Pancreas (tissue), 10 donors: ENCODE results near the gene HLA-DMA. TPM values are rescaled to one million over a fixed set of nuclear protein-coding genes. Genes with fewer than 3 reads are reported as not detected.

Experiments
- ATAC-seq, 4 donors: fragments of 200-7000 bp; cut with Tn5 transposase; one replicate each; pipeline versions ENCODE4 v1.8.0 to v1.9.1; 2020; ENCODE audit warnings: mild to moderate bottlenecking in 4 of 4, moderate library complexity in 4 of 4
- DNase-seq, 6 donors: peaks; one replicate each; pipeline ENCODE4 v3.0.0-alpha.2; 2020
- FAIRE-seq: peaks from 2 replicates; lab custom pipeline; 2012; peaks lifted over from hg19 to GRCh38; lab: Jason Lieb, UNC
- H3K27ac ChIP-seq, 4 donors: fragments of 200-600 bp; sonication (generic); 1 replicate in 3 of 4; 2 replicates in 1 of 4; pipeline versions ENCODE4 v1.5.0 to v1.8.0; 2020
- H3K27me3 ChIP-seq, 4 donors: fragments of 200-600 bp; one replicate each; pipeline ENCODE4 v1.8.0; 2021
- H3K36me3 ChIP-seq, 3 donors: fragments of 200-600 bp; sonication (generic) in 1 of 3; one replicate each; pipeline versions ENCODE4 v1.5.0 to v1.8.0; 2020 to 2021
- H3K4me1 ChIP-seq, 3 donors: fragments of 200-600 bp; one replicate each; pipeline ENCODE4 v1.8.0; 2021
- H3K4me3 ChIP-seq, 4 donors: fragments of 200-600 bp; sonication (generic) in 2 of 4; one replicate each; pipeline versions ENCODE4 v1.5.0 to v1.8.0; 2020 to 2021
- H3K9me3 ChIP-seq, 4 donors: fragments of 200-600 bp; one replicate each; pipeline ENCODE4 v1.8.0; 2021
- CTCF ChIP-seq, 4 donors: fragments of 200-600 bp; sonication (generic) in 3 of 4; IDR thresholded peaks; one replicate each; pipeline versions ENCODE4 v1.5.0 to v1.8.0; 2021; ENCODE audit warnings: antibody characterized with exemption in 4 of 4
- WGBS, 2 donors: extraction: QIAGEN DNeasy Blood & Tissue Kit; methylation state at CpG; one replicate each; pipeline ENCODE4 v1.1.7; 2013; 5-methylcytosine and 5-hydroxymethylcytosine counted together
- intact Hi-C, 3 donors: fragments of 100-400 bp; cut with DNase I; formaldehyde crosslinking; loops; one replicate each; pipeline versions ENCODE4 v1.11.1 to v1.14.2; 2022
- polyA plus RNA-seq, 2 donors: library from polyadenylated mRNA; stranded (reverse); fragments of 200-250 nt; gene quantifications; one replicate each; pipeline ENCODE4 v1.2.3, GENCODE V29; 2013
- total RNA-seq, 6 donors: library from RNA; stranded (reverse); fragmentation: NEBNext Ultra II Directional in 4 of 6; extraction: Animal tissue kit (Norgen Biotek cat#: 25700) in 4 of 6; gene quantifications; one replicate each; pipeline versions ENCODE4 v1.2.1 to v1.2.4, GENCODE V29; 2021 to 2023
- donor health status: healthy with polysubstance abuse.
- donor health status: DM: no; HTN: no; CAD: no; lungs with moderate emphysema.
- donor health status: DM: no; HTN: no; CAD: no.
- donor health status: control.
- donor health status: control.
- donor health status: Bipolar disorder and iron deficiency.
- donor health status: DM: yes; HTN: yes; CAD: no.
- donor health status: DM: no; HTN: no; CAD: no.
- donor health status: DM: no; HTN: no; CAD: no.
- donor health status: DM: yes; HTN: yes; CAD: no.

HLA-DMA gene
- total and polyA plus RNA-seq, 8 donors: 6.8 to 72.9 (median 23.0) TPM

GRCh38 chr6:32950449-32950848, 2.4 kb downstream of the HLA-DMA start:
- no peak for ATAC-seq

DNA sequence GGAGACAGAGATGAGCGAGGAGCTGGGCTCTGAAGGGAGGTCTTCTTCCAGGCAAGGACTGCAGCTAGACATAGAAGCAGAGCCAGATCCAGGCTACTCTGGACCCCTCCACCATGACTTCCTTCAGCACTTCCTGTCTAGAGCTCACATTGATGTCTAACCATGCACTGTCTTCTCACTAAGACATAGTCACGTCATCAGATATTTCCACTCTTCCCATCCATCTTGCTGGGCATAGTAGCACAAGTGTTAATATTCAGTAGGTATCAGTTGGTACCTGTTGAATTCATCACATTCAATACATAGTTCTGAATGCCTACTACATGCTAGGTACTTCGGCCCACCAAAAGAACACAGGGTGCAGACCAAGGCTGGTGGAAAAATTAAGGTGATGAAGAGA, 2.9 kb downstream of the HLA-DMA start:
- ATAC-seq: no peak
- Histone ChIP-seq H3K4me3 (no peak overlapping the region), H3K9me3 (no peaks in the 10 kb centered on the region), H3K4me1 (peaks cover 0 to 2% (median 0%) of the 10 kb centered on the region in 3 donors), H3K27ac (no peak overlapping the region), H3K36me3 (no peaks in the 10 kb centered on the region), H3K27me3 (no peaks in the 10 kb centered on the region)
- no peak for DNase-seq
- intact Hi-C loops: no loop called here
- 87 to 89% methylated on average over 3 of the region's 3 CpGs for WGBS, 2 donors
- no peak for FAIRE-seq
- no peak for TF ChIP-seq CTCF (IDR thresholded peaks at IDR 0.05)

More at GRCh38 chr6:32950449-32950848, 2.4 kb downstream of the HLA-DMA start:
- Histone ChIP-seq H3K27me3 (no peaks in the 10 kb centered on the region), H3K27ac (no peak overlapping the region), H3K36me3 (no peaks in the 10 kb centered on the region), H3K9me3 (no peaks in the 10 kb centered on the region), H3K4me3 (no peak overlapping the region), H3K4me1 (peaks cover 0 to 6% (median 0%) of the 10 kb centered on the region in 3 donors)
- TF ChIP-seq CTCF (IDR thresholded peaks at IDR 0.05): no peak
- 84 to 89% methylated on average over 8 of the region's 8 CpGs for WGBS, 2 donors
- DNase-seq (no peak), FAIRE-seq (no peak)
- intact Hi-C loops: no loop called here

- H3K4me3 ChIP-seq: no peak overlapping the region
- intact Hi-C loops: loop anchor here in 2 of 3 donors (5.0 kb wide), 1 partner anchor 62 kb away; no protein-coding TSS in a partner anchor
- no peak for TF ChIP-seq CTCF (IDR thresholded peaks at IDR 0.05)
- no peaks in the 10 kb centered on the region for H3K4me1 ChIP-seq
- WGBS, 2 donors: 75 to 85% methylated on average over 9 of the region's 9 CpGs
- FAIRE-seq: no peak
- no peaks in the 10 kb centered on the region for H3K9me3 ChIP-seq
- no peaks in the 10 kb centered on the region for H3K36me3 ChIP-seq
- no peak overlapping the region for H3K27ac ChIP-seq
- ATAC-seq: no peak
- no peak for DNase-seq
- H3K27me3 ChIP-seq: no peaks in the 10 kb centered on the region
These were observed 3.8 kb downstream of the HLA-DMA start for GRCh38 chr6:32949113-32949512.

DNA sequence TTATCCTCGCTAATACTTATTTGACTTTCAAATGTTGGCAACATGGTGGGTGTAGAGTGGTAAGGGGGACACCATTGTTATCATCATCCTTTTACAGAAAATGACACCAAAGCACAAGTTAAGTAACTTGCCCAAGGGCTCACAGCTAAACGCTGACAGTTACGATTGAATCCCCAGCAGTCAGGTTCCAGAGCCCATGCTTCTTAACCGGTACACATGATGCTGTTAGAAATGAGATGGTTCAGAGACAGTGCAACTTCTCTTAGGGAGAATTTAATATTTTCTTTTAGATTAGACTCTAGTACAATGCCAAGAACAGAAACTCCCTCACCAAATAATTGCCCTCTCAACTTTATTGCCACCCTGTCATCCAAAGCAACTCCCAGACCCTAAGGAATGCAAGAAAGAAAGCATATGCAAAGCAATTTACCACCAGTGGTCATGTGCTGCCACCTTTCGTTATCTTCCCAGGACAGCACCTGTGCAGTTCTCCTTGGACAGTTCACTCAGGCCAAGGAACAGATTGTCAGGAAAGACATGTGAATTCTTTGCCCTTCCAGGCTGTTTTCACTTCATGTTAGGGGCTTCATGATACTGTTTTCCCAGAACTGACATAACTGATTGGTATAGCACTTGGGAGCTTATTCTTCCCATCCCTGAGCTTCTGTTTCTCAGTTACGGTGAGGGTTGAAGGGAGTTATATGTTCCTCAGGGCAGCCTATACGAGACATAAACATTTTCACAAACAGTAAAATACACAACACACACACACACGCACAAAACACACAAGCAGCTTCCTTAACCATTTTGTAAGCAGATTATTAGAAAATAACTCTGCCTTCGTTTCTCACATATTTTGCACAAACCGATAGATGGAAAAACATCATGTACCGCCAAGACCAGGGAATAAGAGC, 5.1 kb downstream of the HLA-DMA start:
- no peaks in the 10 kb centered on the region for H3K36me3 ChIP-seq
- H3K27me3 ChIP-seq: no peaks in the 10 kb centered on the region
- WGBS, 2 donors: 62% methylated on average over 11 of the region's 11 CpGs
- H3K4me1 ChIP-seq: no peaks in the 10 kb centered on the region
- ATAC-seq: peak; percentile 68 to 91 (median 78)
- peak; percentile 18 to 66 (median 44) for TF ChIP-seq CTCF (IDR thresholded peaks at IDR 0.05)
- intact Hi-C loops: loop anchor here in 2 of 3 donors (5.0 kb wide), 1 partner anchor 61 kb away; no protein-coding TSS in a partner anchor
- no peaks in the 10 kb centered on the region for H3K9me3 ChIP-seq
- H3K4me3 ChIP-seq: no peak overlapping the region
- no peak for FAIRE-seq
- peak in 3 of 6 donors; percentile 42 to 51 (median 44) for DNase-seq
- no peak overlapping the region for H3K27ac ChIP-seq

DNA sequence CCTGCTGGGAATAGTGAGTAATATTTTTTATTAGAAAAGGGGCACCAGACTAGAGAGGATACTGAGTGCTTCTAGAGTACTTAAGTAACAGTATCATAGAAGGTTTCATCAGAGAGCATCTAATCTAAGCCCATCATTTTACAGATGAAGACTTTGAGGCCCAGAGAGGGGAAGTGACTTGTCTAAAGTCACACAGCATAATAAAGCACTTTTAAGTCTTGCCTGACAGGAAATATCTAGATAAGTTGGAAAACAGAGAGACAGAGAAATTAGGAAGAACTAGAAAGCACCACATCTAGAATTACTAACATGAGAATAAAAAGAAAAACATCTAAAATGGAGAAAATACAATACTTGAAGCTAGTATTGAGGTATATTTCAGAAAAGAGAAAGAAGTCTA, 6.0 kb downstream of the HLA-DMA start:
- intact Hi-C loops: loop anchor here in 2 of 3 donors (5.0 kb wide), 1 partner anchor 60 kb away; no protein-coding TSS in a partner anchor
- H3K27me3 ChIP-seq: no peaks in the 10 kb centered on the region

More for the DNA sequence above, 6.0 kb downstream of the HLA-DMA start:
- no peak for TF ChIP-seq CTCF (IDR thresholded peaks at IDR 0.05)
- H3K36me3 ChIP-seq: no peaks in the 10 kb centered on the region
- H3K27ac ChIP-seq: no peak overlapping the region
- ATAC-seq (no peak), FAIRE-seq (no peak), DNase-seq (no peak)
- H3K4me3 ChIP-seq: no peak overlapping the region
- H3K9me3 ChIP-seq: no peaks in the 10 kb centered on the region
- no peaks in the 10 kb centered on the region for H3K4me1 ChIP-seq
